CD4-positive, alpha-beta memory T cell (primary cell): Measurements from ENCODE around the gene ZNF32. TPM values are rescaled to one million over a fixed set of nuclear protein-coding genes. Genes with fewer than 3 reads are reported as not detected.
"Not testable (repeated sequence)": the region's sequence is repeated elsewhere in the genome, so short reads cannot be mapped to it uniquely, and the experiment has no call there.

Experiments used
- CTCF ChIA-PET: fragments of 350-600 bp; sonication (Branson Sonifier 250); formaldehyde crosslinking; loops from one replicate; lab custom pipeline; 2021; ENCODE audit warnings: inconsistent platforms; ENCODE audit not compliant: partially characterized antibody; lab: Charles Lee
- POLR2A ChIA-PET: fragments of 350-600 bp; sonication (Branson Sonifier 250); formaldehyde crosslinking; loops from one replicate; lab custom pipeline; 2021; ENCODE audit not compliant: partially characterized antibody; lab: Charles Lee
- DNase-seq, 5 donors: peaks; one replicate each; pipeline versions ENCODE4 v3.0.0 to v3.0.0-alpha.2; 2020 to 2022; ENCODE audit warnings: mixed read lengths in 1 of 5
- H3K27ac ChIP-seq: one replicate; pipeline ENCODE4 v1.7.0; 2013; ENCODE audit warnings: low read depth, low read length
- H3K27me3 ChIP-seq: 2 replicates; pipeline ENCODE4 v1.7.0; 2013; ENCODE audit warnings: mild to moderate bottlenecking, low read length, moderate library complexity; ENCODE audit not compliant: insufficient read depth
- H3K36me3 ChIP-seq: 2 replicates; pipeline ENCODE4 v1.7.0; 2013; ENCODE audit warnings: mild to moderate bottlenecking, low read length, moderate library complexity; ENCODE audit not compliant: insufficient read depth
- H3K4me1 ChIP-seq: 2 replicates; pipeline ENCODE4 v1.7.0; 2013; ENCODE audit warnings: mild to moderate bottlenecking, low read length, moderate library complexity; ENCODE audit not compliant: insufficient read depth
- H3K4me3 ChIP-seq, 2 donors: one replicate each; pipeline ENCODE4 v1.7.0; 2013; ENCODE audit warnings: low read length in 2 of 2, mild to moderate bottlenecking in 1 of 2
- H3K9me3 ChIP-seq, 2 donors: one replicate each; pipeline ENCODE4 v1.7.0; 2013; ENCODE audit warnings: low read length in 2 of 2, control low read depth in 1 of 2; ENCODE audit not compliant: control insufficient read depth in 1 of 2
- H3K27ac Mint-ChIP-seq, 7 donors: one replicate each; pipeline ENCODE4 v1.8.0; 2020 to 2021; ENCODE audit warnings: mixed read lengths in 7 of 7, mild to moderate bottlenecking in 6 of 7, inconsistent platforms in 3 of 7, moderate library complexity in 3 of 7
- H3K27me3 Mint-ChIP-seq, 2 donors: one replicate each; pipeline ENCODE4 v1.8.0; 2020 to 2021; ENCODE audit warnings: mixed read lengths in 2 of 2
- H3K36me3 Mint-ChIP-seq, 2 donors: one replicate each; pipeline ENCODE4 v1.8.0; 2020 to 2021; ENCODE audit warnings: mixed read lengths in 2 of 2, inconsistent platforms in 1 of 2, mild to moderate bottlenecking in 1 of 2
- H3K4me1 Mint-ChIP-seq, 4 donors: one replicate each; pipeline ENCODE4 v1.8.0; 2020 to 2021; ENCODE audit warnings: mixed read lengths in 4 of 4, mild to moderate bottlenecking in 1 of 4
- H3K4me3 Mint-ChIP-seq, 8 donors: one replicate each; pipeline ENCODE4 v1.8.0; 2020 to 2021; ENCODE audit warnings: mixed read lengths in 8 of 8, mild to moderate bottlenecking in 7 of 8, moderate library complexity in 6 of 8, inconsistent platforms in 3 of 8
- H3K9me3 Mint-ChIP-seq, 8 donors: one replicate each; pipeline ENCODE4 v1.8.0; 2020 to 2021; ENCODE audit warnings: mixed read lengths in 8 of 8, mild to moderate bottlenecking in 5 of 8, inconsistent platforms in 3 of 8, moderate library complexity in 1 of 8
- intact Hi-C: fragments of 100-400 bp; cut with micrococcal nuclease; formaldehyde crosslinking; loops from one replicate; pipeline ENCODE4 v1.15.1; 2023
- polyA plus RNA-seq, 2 donors: library from polyadenylated mRNA; unstranded; fragments of 300-500 nt; fragmentation: Illumina TruSeq; gene quantifications; one replicate each; pipeline ENCODE4 v1.2.3, GENCODE V29; 2021
- total RNA-seq, 2 experiments: library from RNA; stranded (reverse); gene quantifications; one replicate each; pipeline ENCODE4 v1.2.3, GENCODE V29; 2021

Gene ZNF32
- total and polyA plus RNA-seq, 4 experiments from 2014 or later: 35.5 to 92.6 (median 58.2) TPM

DNA sequence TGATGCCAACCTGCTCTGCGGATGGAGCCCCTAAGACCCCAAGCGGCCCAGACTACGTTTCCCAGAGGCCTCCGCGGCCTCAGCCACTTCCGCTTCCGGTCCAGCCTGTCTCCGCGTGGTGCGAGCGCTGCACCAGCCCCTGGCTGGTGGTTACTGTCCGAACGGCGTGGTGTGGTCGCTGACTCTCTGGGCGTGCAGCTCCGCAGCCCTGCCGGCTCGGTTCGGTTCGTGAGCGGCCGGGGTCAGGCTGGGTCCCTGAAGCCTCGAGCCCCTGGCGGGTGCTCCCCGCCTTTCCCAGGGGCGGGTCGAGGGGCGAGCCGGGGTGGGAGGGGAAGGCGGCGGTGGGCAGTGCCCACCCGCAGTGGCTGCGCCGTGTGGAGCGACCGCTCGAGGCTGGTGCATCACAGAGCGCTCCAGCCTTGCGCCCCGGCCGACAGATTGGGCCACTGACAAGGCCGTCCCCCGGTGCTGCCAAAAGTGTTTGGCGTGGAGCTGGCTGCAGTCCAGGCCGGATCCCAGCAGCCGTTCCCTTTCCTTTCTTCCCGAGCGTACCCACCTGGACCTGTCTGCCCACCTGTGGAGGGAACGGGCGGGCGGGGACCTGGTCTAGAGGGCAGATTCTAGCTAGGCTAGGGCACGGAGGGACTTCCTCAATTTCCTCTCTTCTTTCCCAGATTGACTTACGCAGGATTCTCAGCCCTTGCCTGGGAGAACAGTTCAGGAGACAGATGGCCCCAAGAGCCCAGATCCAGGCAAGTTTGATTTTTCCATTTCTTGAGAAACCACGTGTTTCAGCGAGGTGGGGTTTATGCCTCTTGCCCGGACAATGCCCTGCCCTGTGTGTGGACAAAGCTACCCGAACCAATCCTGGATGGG lies 42.1 kb downstream of the ZNF32 start, which contains the start of gene ZNF485:
TSS of gene ZNF485 (plus strand) at position 116 of the 876 bp plus-strand sequence. CDS start at position 729, 613 bp downstream.
- CTCF ChIA-PET: interaction anchor here (0.8 to 2.2 kb wide), 3 partner anchors 10 to 79 kb away, joined by 3 to 11 read pairs (median 3); no protein-coding TSS in a partner anchor

GRCh38 chr10:43605850-43606322 lies 42.8 kb downstream of the ZNF32 start:
- Mint-ChIP-seq H3K27ac (peak overlapping the region; percentile 6 to 95 (median 86)), H3K4me1 (peaks cover 17 to 45% (median 30%) of the 10 kb centered on the region in 4 donors), H3K4me3 (peak overlapping the region; percentile 78 to 88 (median 84)), H3K36me3 (peaks cover 26 to 30% of the 10 kb centered on the region in 2 donors), H3K9me3 (no peaks in the 10 kb centered on the region), H3K27me3 (no peaks in the 10 kb centered on the region)
- DNase-seq: no peak
- Histone ChIP-seq H3K36me3 (peaks cover 7% of the 10 kb centered on the region), H3K4me3 (peak overlapping the region in 1 of 2 donors; percentile 58), H3K4me1 (peaks cover 12% of the 10 kb centered on the region), H3K27me3 (no peaks in the 10 kb centered on the region), H3K9me3 (no peaks in the 10 kb centered on the region), H3K27ac (peak overlapping the region; percentile 52)
- ChIA-PET CTCF (interaction anchor here (2.2 kb wide), 1 partner anchor 11 kb away, joined by 11 read pairs; no protein-coding TSS in a partner anchor), POLR2A (interaction anchor here (1.0 to 3.5 kb wide), 5 partner anchors 9 to 43 kb away, joined by 3 to 21 read pairs (median 4); partner anchors contain the start of genes ZNF239 and ZNF32)
- intact Hi-C loops: loop anchor here (1.0 kb wide), 2 partner anchors 32 to 42 kb away; partner anchors contain the start of genes ZNF239 and ZNF32

More for the DNA sequence above, 42.1 kb downstream of the ZNF32 start, which contains the start of gene ZNF485:
- H3K9me3 Mint-ChIP-seq: no peaks in the 10 kb centered on the region
- peaks cover 12% of the 10 kb centered on the region for H3K4me1 ChIP-seq
- H3K36me3 Mint-ChIP-seq: peaks cover 31 to 33% of the 10 kb centered on the region in 2 donors
- peak within 1 kb of the TSS; percentile 70 to 95 (median 86) for H3K27ac Mint-ChIP-seq
- H3K4me1 Mint-ChIP-seq: peaks cover 17 to 45% (median 30%) of the 10 kb centered on the region in 4 donors
- H3K27me3 Mint-ChIP-seq: no peaks in the 10 kb centered on the region
- no peaks in the 10 kb centered on the region for H3K9me3 ChIP-seq
- H3K27me3 ChIP-seq: no peaks in the 10 kb centered on the region
- H3K4me3 ChIP-seq: peak within 1 kb of the TSS; percentile 58 to 59
- peak within 1 kb of the TSS; percentile 81 to 88 (median 86) for H3K4me3 Mint-ChIP-seq
- peaks cover 7% of the 10 kb centered on the region for H3K36me3 ChIP-seq
- intact Hi-C loops: loop anchor here (1.0 kb wide), 2 partner anchors 32 to 42 kb away; partner anchors contain the start of genes ZNF239 and ZNF32
- H3K27ac ChIP-seq: peak within 1 kb of the TSS; percentile 52
- POLR2A ChIA-PET: interaction anchor here (1.0 to 3.5 kb wide), 5 partner anchors 9 to 42 kb away, joined by 3 to 21 read pairs (median 5); partner anchors contain the start of genes ZNF239 and ZNF32
- peak; percentile 41 to 61 (median 56) for DNase-seq

GRCh38 chr10:43601576-43601975 lies 47.1 kb downstream of the ZNF32 start:
- H3K36me3 Mint-ChIP-seq, intact Hi-C loops, H3K27me3 ChIP-seq, DNase-seq, H3K27ac ChIP-seq, H3K27me3 Mint-ChIP-seq, H3K9me3 ChIP-seq, H3K9me3 Mint-ChIP-seq, H3K4me1 ChIP-seq, H3K27ac Mint-ChIP-seq, H3K4me3 Mint-ChIP-seq, CTCF ChIA-PET, H3K36me3 ChIP-seq, POLR2A ChIA-PET, H3K4me3 ChIP-seq: not testable (repeated sequence)
- H3K4me1 Mint-ChIP-seq: peaks cover 6 to 20% (median 10%) of the 10 kb centered on the region in 4 donors

DNA sequence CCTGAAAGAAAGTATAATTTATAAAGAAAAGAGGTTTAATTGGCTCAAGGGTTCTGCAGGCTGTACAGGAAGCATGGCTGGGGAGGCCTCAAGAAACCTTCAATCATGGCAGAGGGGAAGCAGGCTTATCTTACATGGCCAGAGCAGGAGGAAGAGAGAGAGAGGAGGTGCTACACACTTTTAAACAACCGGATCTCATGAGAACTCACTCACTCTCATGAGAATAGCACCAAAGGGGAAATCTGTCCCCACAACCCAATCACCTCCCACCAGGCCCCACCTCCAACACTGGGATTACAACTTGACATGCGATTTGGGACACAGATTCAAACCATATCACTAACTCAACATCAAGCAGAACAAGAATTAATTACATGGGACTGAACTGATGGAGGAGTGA lies 49.3 kb downstream of the ZNF32 start:
- intact Hi-C loops: no loop called here
- Histone ChIP-seq H3K4me3 (no peak overlapping the region), H3K27ac (no peak overlapping the region), H3K36me3 (no peaks in the 10 kb centered on the region), H3K9me3 (no peaks in the 10 kb centered on the region), H3K27me3 (no peaks in the 10 kb centered on the region), H3K4me1 (peaks cover 25% of the 10 kb centered on the region)
- no peak overlapping the region for H3K27ac Mint-ChIP-seq
- H3K9me3 Mint-ChIP-seq: no peaks in the 10 kb centered on the region
- no peak for DNase-seq
- CTCF ChIA-PET: no interaction called here
- H3K4me1 Mint-ChIP-seq: peaks cover 21 to 32% (median 25%) of the 10 kb centered on the region in 4 donors
- POLR2A ChIA-PET: no interaction called here
- no peak overlapping the region for H3K4me3 Mint-ChIP-seq
- no peaks in the 10 kb centered on the region for H3K36me3 Mint-ChIP-seq
- H3K27me3 Mint-ChIP-seq: no peaks in the 10 kb centered on the region

DNA sequence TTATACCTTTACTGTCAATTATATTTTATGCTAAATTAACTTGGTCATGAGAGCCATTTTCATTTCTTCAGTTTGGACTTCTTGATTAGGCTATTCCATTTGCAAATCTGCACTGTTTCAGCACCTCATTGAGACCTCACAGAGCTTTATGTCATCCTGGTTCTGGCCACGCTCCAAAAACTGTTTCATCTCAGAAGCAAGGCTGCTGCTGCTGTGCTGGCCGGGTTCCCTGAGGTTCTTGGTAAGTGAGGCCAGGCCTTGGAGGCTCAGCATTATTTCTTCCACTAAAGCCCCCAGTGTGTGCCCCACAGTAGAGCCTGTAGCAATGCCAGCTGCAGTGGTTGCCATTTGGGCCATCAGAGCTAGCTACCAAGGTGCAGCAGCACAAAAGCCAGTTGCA lies 50.2 kb downstream of the ZNF32 start:
- H3K4me3 Mint-ChIP-seq: peak overlapping the region in 1 of 8 donors; percentile 28
- no peaks in the 10 kb centered on the region for H3K9me3 ChIP-seq
- peaks cover 25% of the 10 kb centered on the region for H3K4me1 ChIP-seq
- H3K4me1 Mint-ChIP-seq: peaks cover 23 to 32% (median 26%) of the 10 kb centered on the region in 4 donors
- H3K9me3 Mint-ChIP-seq: peaks cover 0 to 2% (median 0%) of the 10 kb centered on the region in 8 donors
- H3K4me3 ChIP-seq: no peak overlapping the region
- H3K27me3 Mint-ChIP-seq: no peaks in the 10 kb centered on the region
- H3K36me3 Mint-ChIP-seq: no peaks in the 10 kb centered on the region
- no peak overlapping the region for H3K27ac ChIP-seq
- no peaks in the 10 kb centered on the region for H3K27me3 ChIP-seq
- H3K36me3 ChIP-seq: no peaks in the 10 kb centered on the region
- no peak for DNase-seq
- H3K27ac Mint-ChIP-seq: no peak overlapping the region
- ChIA-PET CTCF (interaction anchor here (1.1 kb wide), 1 partner anchor 1260 kb away, joined by 3 read pairs; no protein-coding TSS in a partner anchor), POLR2A (no interaction called here)
- intact Hi-C loops: no loop called here

DNA sequence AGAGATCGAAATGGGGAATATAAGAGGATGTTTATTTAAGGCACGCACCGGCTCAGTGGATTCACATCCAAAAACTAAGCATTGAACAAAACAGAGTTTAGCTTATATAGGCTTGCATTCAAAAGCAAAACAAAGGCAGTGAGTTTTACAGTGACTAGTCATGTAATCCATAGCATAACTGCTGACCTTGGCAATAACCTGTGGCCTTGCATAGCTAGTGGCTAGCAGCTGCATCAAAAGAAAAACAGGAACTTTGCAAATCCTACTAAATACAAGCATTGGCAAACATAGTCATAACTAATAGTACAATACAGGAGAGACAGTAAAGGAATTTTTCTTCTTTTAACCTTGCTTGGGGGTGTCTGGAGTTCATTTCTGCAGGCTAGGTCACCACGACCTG lies 52.1 kb downstream of the ZNF32 start:
- Mint-ChIP-seq H3K27ac (peak overlapping the region in 5 of 7 donors; percentile 31 to 95 (median 36)), H3K27me3 (no peaks in the 10 kb centered on the region), H3K4me3 (peak overlapping the region in 3 of 8 donors; percentile 35 to 91 (median 90)), H3K9me3 (peaks cover 0 to 9% (median 6%) of the 10 kb centered on the region in 8 donors), H3K36me3 (peaks cover 0 to 3% of the 10 kb centered on the region in 2 donors), H3K4me1 (peaks cover 23 to 32% (median 26%) of the 10 kb centered on the region in 4 donors)
- Histone ChIP-seq H3K9me3 (no peaks in the 10 kb centered on the region), H3K36me3 (no peaks in the 10 kb centered on the region), H3K27ac (no peak overlapping the region), H3K4me1 (peaks cover 25% of the 10 kb centered on the region), H3K27me3 (no peaks in the 10 kb centered on the region), H3K4me3 (no peak overlapping the region)
- CTCF ChIA-PET: no interaction called here
- intact Hi-C loops: no loop called here
- no peak for DNase-seq
- POLR2A ChIA-PET: no interaction called here
